Right lobe of liver (tissue), 6 donors: ENCODE data around the gene ATP2B3. TPM values are rescaled to one million over a fixed set of nuclear protein-coding genes. Genes with fewer than 3 reads are reported as not detected.

Experiments used
- ATAC-seq, 4 donors: fragments of 200-7000 bp; cut with Tn5 transposase; one replicate each; pipeline ENCODE4 v1.9.1; 2020; ENCODE audit warnings: mild to moderate bottlenecking in 4 of 4, moderate library complexity in 4 of 4
- DNase-seq, 3 donors: peaks; one replicate each; pipeline ENCODE4 v3.0.0-alpha.2; 2020
- H3K27ac ChIP-seq, 3 donors: fragments of 200-600 bp; one replicate each; pipeline ENCODE4 v1.8.0; 2022
- H3K27me3 ChIP-seq, 2 donors: fragments of 200-600 bp; one replicate each; pipeline ENCODE4 v1.8.0; 2022
- H3K36me3 ChIP-seq, 4 donors: fragments of 200-600 bp; sonication (generic) in 1 of 4; one replicate each; pipeline versions ENCODE4 v1.5.1 to v1.8.0; 2017 to 2022; ENCODE audit warnings: control low read depth in 1 of 4
- H3K4me1 ChIP-seq, 4 donors: fragments of 200-600 bp; sonication (generic) in 1 of 4; one replicate each; pipeline versions ENCODE4 v1.5.1 to v1.8.0; 2017 to 2022; ENCODE audit warnings: control low read depth in 1 of 4
- H3K4me3 ChIP-seq, 3 donors: fragments of 200-600 bp; one replicate each; pipeline ENCODE4 v1.8.0; 2022
- H3K9me3 ChIP-seq, 4 donors: fragments of 200-600 bp; sonication (generic) in 1 of 4; one replicate each; pipeline versions ENCODE4 v1.5.1 to v1.8.0; 2017 to 2022; ENCODE audit warnings: control low read depth in 1 of 4
- POLR2A ChIP-seq: fragments of 450-650 bp; IDR thresholded peaks from one replicate; pipeline ENCODE4 v1.6.1; 2017; ENCODE audit warnings: antibody characterized with exemption, mild to moderate bottlenecking
- WGBS: methylation state at CpG from one replicate; pipeline ENCODE4 v1.1.6; 2018; ENCODE audit warnings: low coverage, low lambda C conversion rate; ENCODE audit not compliant: insufficient coverage; ENCODE audit errors: missing lambda C conversion rate; 5-methylcytosine and 5-hydroxymethylcytosine counted together
- intact Hi-C, 2 donors: fragments of 100-400 bp; cut with DNase I; formaldehyde crosslinking; loops; one replicate each; pipeline versions ENCODE4 v1.11.2 to v1.14.1; 2022
- total RNA-seq, 6 experiments: library from RNA; depleted of rRNA in 2 of 6; stranded (reverse); fragments of >200 nt in 2 of 6; fragmentation: NEBNext Ultra II Directional in 3 of 6; extraction: Animal tissue kit (Norgen Biotek cat#: 25700) in 3 of 6; gene quantifications; one replicate each; pipeline versions ENCODE4 v1.1.0 to v1.2.4, GENCODE V29; 2016 to 2023
- TF ChIP-seq, protein P1 (sequence below), 4 donors: fragments of 200-600 bp in 3 of 4; fragments of 450-650 bp in 1 of 4; IDR thresholded peaks; one replicate each; pipeline versions ENCODE4 v1.5.1 to v1.8.0; 2016 to 2022; ENCODE audit warnings: antibody characterized with exemption in 4 of 4, mild to moderate bottlenecking in 2 of 4
- donor health status: DM: no; HTN: yes; CAD: no.
- donor health status: DM: no; HTN: no; CAD: no.
- donor health status: DM: no; HTN: no; CAD: no.
- donor health status: DM: no; HTN: yes; CAD: no.
- donor health status: DM: no; HTN: yes; CAD: no.

Gene ATP2B3
- total RNA-seq, 6 experiments from 2014 or later = 0.07 TPM; not detected in 5

DNA sequence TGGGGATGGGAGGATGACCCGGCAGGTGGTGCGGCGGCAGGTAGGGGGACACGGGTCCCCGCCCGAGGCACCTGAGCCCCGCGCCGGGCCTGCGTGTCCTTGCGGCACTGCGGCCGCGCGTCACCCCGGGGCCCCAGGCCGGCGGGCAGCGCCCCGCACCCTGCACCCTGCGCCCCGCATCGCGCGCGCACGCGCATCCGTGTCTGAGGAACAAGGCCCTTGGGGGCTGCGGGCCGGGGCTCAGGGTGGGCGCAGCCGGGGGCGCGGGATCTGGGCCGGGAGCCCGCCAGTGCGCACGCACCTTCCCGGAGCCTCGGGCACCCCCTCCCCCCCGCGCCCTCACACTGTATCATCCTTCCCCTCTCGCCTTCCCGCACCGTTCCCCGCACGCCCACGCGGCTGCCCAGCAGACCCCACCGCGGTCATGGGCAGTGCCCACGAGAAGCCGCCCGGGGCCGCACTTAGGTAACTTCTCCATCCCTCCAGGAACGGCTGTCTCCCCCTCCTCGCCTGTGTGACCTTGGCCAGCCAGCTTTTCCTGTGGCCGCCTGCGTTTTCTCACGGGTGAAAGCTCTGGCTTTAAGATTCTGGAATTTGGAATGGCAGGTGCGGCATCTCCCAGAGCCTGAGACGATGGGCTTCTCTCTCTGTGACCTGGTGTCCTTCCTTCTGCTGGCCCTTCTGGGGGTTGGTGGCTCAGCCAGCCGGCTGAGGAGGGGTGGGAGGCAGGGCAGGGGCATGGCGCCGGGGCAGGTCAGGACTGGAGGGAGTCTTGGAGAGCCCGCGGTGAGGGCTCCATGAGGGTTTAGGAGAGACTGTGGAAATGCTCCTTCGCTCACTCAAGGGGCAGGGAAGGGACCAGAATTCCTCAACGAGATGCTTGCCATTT is 748 bp downstream of the ATP2B3 start:
- TF ChIP-seq, protein P1, sequence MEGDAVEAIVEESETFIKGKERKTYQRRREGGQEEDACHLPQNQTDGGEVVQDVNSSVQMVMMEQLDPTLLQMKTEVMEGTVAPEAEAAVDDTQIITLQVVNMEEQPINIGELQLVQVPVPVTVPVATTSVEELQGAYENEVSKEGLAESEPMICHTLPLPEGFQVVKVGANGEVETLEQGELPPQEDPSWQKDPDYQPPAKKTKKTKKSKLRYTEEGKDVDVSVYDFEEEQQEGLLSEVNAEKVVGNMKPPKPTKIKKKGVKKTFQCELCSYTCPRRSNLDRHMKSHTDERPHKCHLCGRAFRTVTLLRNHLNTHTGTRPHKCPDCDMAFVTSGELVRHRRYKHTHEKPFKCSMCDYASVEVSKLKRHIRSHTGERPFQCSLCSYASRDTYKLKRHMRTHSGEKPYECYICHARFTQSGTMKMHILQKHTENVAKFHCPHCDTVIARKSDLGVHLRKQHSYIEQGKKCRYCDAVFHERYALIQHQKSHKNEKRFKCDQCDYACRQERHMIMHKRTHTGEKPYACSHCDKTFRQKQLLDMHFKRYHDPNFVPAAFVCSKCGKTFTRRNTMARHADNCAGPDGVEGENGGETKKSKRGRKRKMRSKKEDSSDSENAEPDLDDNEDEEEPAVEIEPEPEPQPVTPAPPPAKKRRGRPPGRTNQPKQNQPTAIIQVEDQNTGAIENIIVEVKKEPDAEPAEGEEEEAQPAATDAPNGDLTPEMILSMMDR (IDR thresholded peaks at IDR 0.05) = no peak
- TF ChIP-seq POLR2A = no peak
- Histone ChIP-seq H3K4me1 (no peaks in the 10 kb centered on the region), H3K9me3 (no peaks in the 10 kb centered on the region), H3K4me3 (no peak overlapping the region), H3K36me3 (no peaks in the 10 kb centered on the region), H3K27ac (no peak overlapping the region), H3K27me3 (peaks cover 0 to 10% of the 10 kb centered on the region in 2 donors)
- 61% methylated on average over 11 of the region's 70 CpGs for WGBS
- ATAC-seq = no peak
- no peak for DNase-seq
- intact Hi-C loops = no loop called here

DNA sequence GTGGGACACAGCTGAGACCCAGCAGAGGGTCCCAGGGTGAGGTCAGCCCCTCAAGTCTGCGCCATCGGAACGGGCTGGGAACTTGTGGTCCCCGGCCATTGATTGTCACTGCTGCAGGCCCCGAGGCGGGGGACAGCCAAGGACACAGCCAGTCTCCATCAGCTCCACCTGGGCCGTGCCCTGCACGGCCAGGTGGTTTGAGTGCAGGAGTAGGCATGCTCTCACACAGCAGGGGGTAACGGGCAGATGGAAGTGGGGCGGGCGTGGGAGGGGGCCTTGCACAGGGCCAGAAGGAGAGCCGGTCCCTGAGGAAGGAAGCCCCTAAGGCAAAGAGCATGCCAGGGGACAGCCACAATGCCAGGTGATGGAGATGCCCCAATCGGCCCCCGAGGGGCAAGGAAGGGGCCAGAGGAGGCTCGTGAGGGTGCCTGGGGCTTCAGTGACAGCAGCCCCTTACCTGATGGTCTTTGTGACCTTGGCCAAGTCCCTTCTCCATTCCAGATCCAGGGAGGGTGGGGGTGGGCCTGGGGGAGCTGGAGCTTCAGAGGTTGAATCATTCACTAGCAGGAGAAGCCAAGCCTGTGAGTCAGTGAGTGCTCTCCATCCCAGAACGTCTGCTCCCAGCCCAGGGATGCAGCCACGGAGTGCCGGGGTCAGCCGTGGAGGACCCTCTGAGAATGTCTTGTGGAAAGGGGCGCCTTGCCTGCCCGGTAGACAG is 2.3 kb downstream of the ATP2B3 start:
- no peak for TF ChIP-seq POLR2A
- TF ChIP-seq, protein P1 (IDR thresholded peaks at IDR 0.05) = no peak
- H3K4me3 ChIP-seq = no peak overlapping the region
- H3K9me3 ChIP-seq = no peaks in the 10 kb centered on the region
- peaks cover 0 to 10% of the 10 kb centered on the region in 2 donors for H3K27me3 ChIP-seq
- ATAC-seq (no peak), DNase-seq (no peak)
- intact Hi-C loops = no loop called here
- H3K4me1 ChIP-seq = no peaks in the 10 kb centered on the region
- H3K36me3 ChIP-seq = no peaks in the 10 kb centered on the region
- 39% methylated on average over 2 of the region's 21 CpGs for WGBS
- no peak overlapping the region for H3K27ac ChIP-seq

DNA sequence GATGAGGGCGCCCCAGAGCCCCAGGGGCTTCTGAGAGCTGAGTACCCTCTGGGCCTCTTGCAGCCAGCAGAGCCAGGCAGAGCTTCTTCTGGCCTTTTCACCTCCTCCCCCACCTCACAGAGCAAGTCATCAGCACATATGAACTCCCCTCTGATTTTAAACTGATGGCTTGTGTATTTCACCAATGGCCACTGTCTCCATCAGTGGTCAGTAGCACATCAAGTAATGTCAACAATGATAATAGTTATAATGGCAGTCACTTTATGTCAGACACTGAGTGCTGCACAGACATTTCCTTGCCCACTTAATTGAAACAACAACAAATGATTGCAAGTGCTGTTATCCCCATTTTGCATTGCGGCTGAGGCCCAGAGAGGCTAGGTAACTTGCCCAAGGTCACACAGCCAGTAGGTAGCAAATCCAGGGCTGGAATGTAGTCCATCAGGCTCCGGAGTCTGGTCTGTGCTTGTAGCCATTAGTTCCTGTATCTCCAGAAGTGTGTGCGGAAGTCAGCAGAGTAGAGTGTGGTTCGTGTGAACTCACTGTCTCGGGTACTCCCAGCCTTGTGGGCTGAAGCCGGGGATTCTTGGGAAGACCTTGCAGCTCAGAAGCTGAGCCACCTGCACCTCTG is 3.0 kb downstream of the ATP2B3 start:
- Histone ChIP-seq H3K9me3 (no peaks in the 10 kb centered on the region), H3K4me1 (no peaks in the 10 kb centered on the region), H3K27ac (no peak overlapping the region), H3K4me3 (no peak overlapping the region), H3K36me3 (no peaks in the 10 kb centered on the region), H3K27me3 (peaks cover 0 to 10% of the 10 kb centered on the region in 2 donors)
- WGBS = 50% methylated on average over 1 of the region's 7 CpGs
- intact Hi-C loops = no loop called here
- DNase-seq (no peak), ATAC-seq (no peak)
- TF ChIP-seq, protein P1 (IDR thresholded peaks at IDR 0.05) = no peak
- no peak for TF ChIP-seq POLR2A

DNA sequence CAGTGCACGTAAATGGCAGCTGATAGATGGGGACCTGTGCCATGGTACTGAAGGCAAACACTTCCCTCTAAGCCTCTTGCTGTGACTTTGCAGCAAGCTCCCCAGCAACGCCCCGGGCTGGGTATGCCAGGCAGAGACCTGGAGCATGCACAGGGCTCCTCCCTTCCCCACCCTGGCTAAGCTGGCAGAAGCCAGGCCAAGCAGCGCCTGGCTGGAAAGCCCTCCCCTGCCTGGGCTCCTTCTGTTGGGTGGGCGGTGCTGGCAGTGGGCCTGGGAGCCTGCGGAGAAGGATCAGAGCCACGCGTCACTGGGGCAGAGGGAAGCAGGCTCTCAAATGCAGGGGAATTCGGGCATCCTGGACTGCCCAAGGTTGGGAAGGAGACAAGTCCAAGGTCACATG is 3.6 kb downstream of the ATP2B3 start:
- 40% methylated on average over 1 of the region's 9 CpGs for WGBS
- no peak for ATAC-seq
- TF ChIP-seq POLR2A = no peak

More for the DNA sequence above, 3.6 kb downstream of the ATP2B3 start:
- no peak for DNase-seq
- Histone ChIP-seq H3K27ac (no peak overlapping the region), H3K4me1 (no peaks in the 10 kb centered on the region), H3K27me3 (peaks cover 0 to 10% of the 10 kb centered on the region in 2 donors), H3K4me3 (no peak overlapping the region), H3K36me3 (no peaks in the 10 kb centered on the region), H3K9me3 (no peaks in the 10 kb centered on the region)
- intact Hi-C loops = no loop called here
